OCI-LY3 (cell line): ENCODE measurements around the gene ARPC2.

ENCODE experiments used
- H2AFZ ChIP-seq: fragments of 200-600, 300-600 bp; shearing (Covaris generic); 2 replicates; pipeline ENCODE4 v1.6.0; 2014; ENCODE audit warnings: antibody characterized with exemption, low read depth, low read length
- H3K27ac ChIP-seq: fragments of 200-600, 300-600 bp; sonication (generic); 2 replicates; pipeline ENCODE4 v1.5.1; 2014; ENCODE audit warnings: mild to moderate bottlenecking, low read length, moderate library complexity, mixed read lengths
- H3K27me3 ChIP-seq: fragments of 200-600, 300-600 bp; sonication (generic); 2 replicates; pipeline ENCODE4 v1.6.1; 2014; ENCODE audit warnings: low read depth, low read length, mixed read lengths
- H3K36me3 ChIP-seq: fragments of 200-600, 300-600 bp; sonication (generic); replicated peaks from 2 replicates; pipeline ENCODE3; 2014; ENCODE audit warnings: low read depth, low read length, mixed read lengths
- H3K4me1 ChIP-seq: fragments of 300-600, 200-600 bp; sonication (generic); 2 replicates; pipeline ENCODE4 v1.6.1; 2014; ENCODE audit warnings: low read length, mixed read lengths
- H3K4me2 ChIP-seq: fragments of 200-600, 300-600 bp; sonication (generic); 2 replicates; pipeline ENCODE4 v1.6.1; 2014; ENCODE audit warnings: low read length, mixed read lengths
- H3K4me3 ChIP-seq: fragments of 300-600, 200-600 bp; sonication (generic); 2 replicates; pipeline ENCODE4 v1.5.1; 2014; ENCODE audit warnings: antibody characterized with exemption, mild to moderate bottlenecking, low read length, moderate library complexity
- H3K79me2 ChIP-seq: fragments of 300-600, 200-600 bp; shearing (Covaris generic); 2 replicates; pipeline ENCODE4 v1.6.1; 2014; ENCODE audit warnings: mild to moderate bottlenecking, low read length, mixed read lengths
- H3K9ac ChIP-seq: fragments of 300-600, 200-600 bp; shearing (Covaris generic); 2 replicates; pipeline ENCODE4 v1.6.0; 2014; ENCODE audit warnings: mild to moderate bottlenecking, low read length, moderate library complexity
- H3K9me3 ChIP-seq: fragments of 200-600, 300-600 bp; shearing (Covaris generic); 2 replicates; pipeline ENCODE4 v1.6.1; 2014; ENCODE audit warnings: low read length, mixed read lengths; ENCODE audit not compliant: insufficient read depth
- H4K20me1 ChIP-seq: fragments of 200-600, 300-600 bp; sonication (generic); 2 replicates; pipeline ENCODE4 v1.6.1; 2016; ENCODE audit warnings: low read length, mixed read lengths; ENCODE audit not compliant: insufficient read depth
- EZH2phosphoT487 ChIP-seq: fragments of 200-600 bp; shearing (Covaris generic); IDR thresholded peaks from 2 replicates; pipeline ENCODE4 v1.6.1; 2018; ENCODE audit warnings: antibody characterized with exemption, mixed run types, low read depth
- TF ChIP-seq, protein P1 (sequence below): fragments of 200-600, 300-600 bp; sonication (generic); IDR thresholded peaks from 2 replicates; pipeline ENCODE4 v1.5.1; 2014; ENCODE audit warnings: antibody characterized with exemption, low read length, low read depth

ARPC2 gene

DNA sequence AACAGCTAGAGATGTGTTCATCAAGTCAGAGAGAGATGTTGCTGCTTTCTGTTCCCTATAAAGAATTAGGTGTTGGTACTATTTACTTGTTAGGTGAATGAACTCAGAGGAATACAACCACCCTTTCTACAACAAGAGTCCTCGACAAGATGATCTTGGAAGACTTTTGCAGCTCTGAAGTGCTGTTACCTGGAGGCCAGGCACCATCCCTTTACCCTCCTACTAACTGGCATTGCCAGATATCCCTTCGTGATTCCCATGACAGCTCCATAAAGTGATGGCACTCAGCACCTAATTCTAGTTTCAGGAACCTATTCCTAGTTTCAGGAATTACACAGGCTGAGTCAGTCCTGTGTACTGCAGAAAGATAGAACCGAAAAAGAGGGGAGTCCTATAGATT lies 9.9 kb downstream of the ARPC2 start:
- H3K27me3 ChIP-seq, result no peaks in the 10 kb centered on the region
- 0 out of 2 replicates have a peak overlapping the region, but pooled peaks have one; percentile 17 for H3K4me3 ChIP-seq
- peak overlapping the region; percentile 33 for H3K4me2 ChIP-seq
- H2AFZ ChIP-seq, result no peak overlapping the region
- no peak overlapping the region for H3K9ac ChIP-seq
- H3K9me3 ChIP-seq, result no peaks in the 10 kb centered on the region
- H3K27ac ChIP-seq, result peak overlapping the region; percentile 100
- H3K36me3 ChIP-seq, result peaks cover 59% of the 10 kb centered on the region
- peaks cover 88% of the 10 kb centered on the region for H3K79me2 ChIP-seq
- H4K20me1 ChIP-seq, result peaks cover 52% of the 10 kb centered on the region
- H3K4me1 ChIP-seq, result peaks cover 92% of the 10 kb centered on the region
- no peak for TF ChIP-seq EZH2phosphoT487
- TF ChIP-seq, protein P1, sequence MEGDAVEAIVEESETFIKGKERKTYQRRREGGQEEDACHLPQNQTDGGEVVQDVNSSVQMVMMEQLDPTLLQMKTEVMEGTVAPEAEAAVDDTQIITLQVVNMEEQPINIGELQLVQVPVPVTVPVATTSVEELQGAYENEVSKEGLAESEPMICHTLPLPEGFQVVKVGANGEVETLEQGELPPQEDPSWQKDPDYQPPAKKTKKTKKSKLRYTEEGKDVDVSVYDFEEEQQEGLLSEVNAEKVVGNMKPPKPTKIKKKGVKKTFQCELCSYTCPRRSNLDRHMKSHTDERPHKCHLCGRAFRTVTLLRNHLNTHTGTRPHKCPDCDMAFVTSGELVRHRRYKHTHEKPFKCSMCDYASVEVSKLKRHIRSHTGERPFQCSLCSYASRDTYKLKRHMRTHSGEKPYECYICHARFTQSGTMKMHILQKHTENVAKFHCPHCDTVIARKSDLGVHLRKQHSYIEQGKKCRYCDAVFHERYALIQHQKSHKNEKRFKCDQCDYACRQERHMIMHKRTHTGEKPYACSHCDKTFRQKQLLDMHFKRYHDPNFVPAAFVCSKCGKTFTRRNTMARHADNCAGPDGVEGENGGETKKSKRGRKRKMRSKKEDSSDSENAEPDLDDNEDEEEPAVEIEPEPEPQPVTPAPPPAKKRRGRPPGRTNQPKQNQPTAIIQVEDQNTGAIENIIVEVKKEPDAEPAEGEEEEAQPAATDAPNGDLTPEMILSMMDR, result no peak

DNA sequence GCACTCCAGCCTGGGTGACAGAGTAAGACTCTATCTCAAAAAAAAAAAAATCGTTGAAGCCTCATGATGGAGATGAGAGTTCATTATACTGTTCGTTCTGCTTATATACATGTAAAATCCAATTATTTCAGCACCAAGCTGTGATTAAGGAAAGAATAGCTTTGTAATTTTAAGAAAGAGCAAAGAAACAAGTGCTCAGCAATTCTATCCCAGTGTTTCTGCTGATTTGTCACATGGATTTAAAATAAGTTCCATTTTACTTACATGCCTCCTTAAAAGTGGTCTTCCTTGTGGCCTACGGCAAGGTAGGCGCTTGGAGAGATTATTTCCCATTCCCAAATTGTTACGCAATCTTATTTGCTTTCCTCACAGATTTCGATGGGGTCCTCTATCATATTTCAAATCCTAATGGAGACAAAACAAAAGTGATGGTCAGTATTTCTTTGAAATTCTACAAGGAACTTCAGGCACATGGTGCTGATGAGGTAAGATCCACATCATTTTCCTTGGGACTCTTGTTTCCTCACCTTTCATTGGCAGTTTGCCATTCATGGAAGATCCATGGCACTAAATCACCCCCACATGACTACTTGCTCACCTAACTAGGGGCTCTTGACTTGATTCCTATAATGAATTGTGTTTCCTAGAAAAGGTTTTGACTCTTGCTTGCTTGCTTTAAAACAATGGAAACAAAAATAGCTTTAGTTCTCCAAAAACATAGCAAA lies 11.5 kb downstream of the ARPC2 start:
- Histone ChIP-seq H3K79me2 (peaks cover 87% of the 10 kb centered on the region), H4K20me1 (peaks cover 45% of the 10 kb centered on the region), H3K9me3 (no peaks in the 10 kb centered on the region), H3K4me2 (peak overlapping the region; percentile 68), H3K27ac (peak overlapping the region; percentile 100), H3K4me1 (peaks cover 76% of the 10 kb centered on the region), H3K4me3 (peak overlapping the region; percentile 39), H3K9ac (peak overlapping the region; percentile 70), H2AFZ (no peak overlapping the region), H3K27me3 (no peaks in the 10 kb centered on the region), H3K36me3 (peaks cover 67% of the 10 kb centered on the region)
- TF ChIP-seq EZH2phosphoT487, result no peak
- TF ChIP-seq, protein P1, result no peak

- no peaks in the 10 kb centered on the region for H3K27me3 ChIP-seq
- no peaks in the 10 kb centered on the region for H3K9me3 ChIP-seq
- peaks cover 43% of the 10 kb centered on the region for H4K20me1 ChIP-seq
- H2AFZ ChIP-seq, result no peak overlapping the region
- H3K27ac ChIP-seq, result peak overlapping the region; percentile 100
- TF ChIP-seq, protein P1, result no peak
- TF ChIP-seq EZH2phosphoT487, result no peak
- peaks cover 86% of the 10 kb centered on the region for H3K79me2 ChIP-seq
- H3K9ac ChIP-seq, result peak overlapping the region; percentile 76
- peak overlapping the region; percentile 43; the same call in 1 of the 2 replicates for H3K4me3 ChIP-seq
- H3K36me3 ChIP-seq, result peaks cover 65% of the 10 kb centered on the region
- H3K4me2 ChIP-seq, result peak overlapping the region; percentile 80
- peaks cover 69% of the 10 kb centered on the region for H3K4me1 ChIP-seq
These were observed 12.2 kb downstream of the ARPC2 start for GRCh38 chr2:218229239-218229638.

DNA sequence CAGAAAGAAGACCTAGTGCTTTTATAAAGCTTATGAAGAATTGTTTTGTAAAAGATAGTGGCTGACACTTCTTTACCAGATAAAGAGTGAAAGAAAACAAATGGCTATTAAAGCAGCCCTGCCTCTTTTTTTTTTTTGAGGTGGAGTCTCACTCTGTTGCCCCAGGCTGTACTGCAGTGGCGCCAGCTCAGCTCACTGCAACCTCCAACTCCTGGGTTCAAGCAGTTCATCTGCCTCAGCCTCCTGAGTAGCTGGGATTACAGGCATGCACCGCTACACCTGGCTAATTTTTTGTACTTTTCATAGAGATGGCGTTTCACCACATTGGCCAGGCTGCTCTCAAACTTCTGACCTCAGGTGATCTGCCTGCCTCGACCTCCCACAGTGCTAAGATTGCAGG lies 12.9 kb downstream of the ARPC2 start:
- Histone ChIP-seq H3K9ac (peak overlapping the region; percentile 76), H4K20me1 (peaks cover 43% of the 10 kb centered on the region), H3K9me3 (no peaks in the 10 kb centered on the region), H3K79me2 (peaks cover 86% of the 10 kb centered on the region), H3K27me3 (no peaks in the 10 kb centered on the region), H2AFZ (no peak overlapping the region), H3K4me1 (peaks cover 63% of the 10 kb centered on the region), H3K36me3 (peaks cover 65% of the 10 kb centered on the region), H3K4me3 (peak overlapping the region; percentile 43), H3K4me2 (peak overlapping the region; percentile 80), H3K27ac (peak overlapping the region; percentile 100)
- TF ChIP-seq, protein P1, result no peak
- no peak for TF ChIP-seq EZH2phosphoT487
